HG03521 (cell line): ENCODE results near the gene CAPN13.

ENCODE experiments used
- ATAC-seq: cut with Tn5 transposase; IDR thresholded peaks from one replicate; pipeline ENCODE4 v1.9.1; 2021; ENCODE audit warnings: mild to moderate bottlenecking, moderate library complexity; ENCODE audit not compliant: unreplicated experiment

CAPN13 gene

DNA sequence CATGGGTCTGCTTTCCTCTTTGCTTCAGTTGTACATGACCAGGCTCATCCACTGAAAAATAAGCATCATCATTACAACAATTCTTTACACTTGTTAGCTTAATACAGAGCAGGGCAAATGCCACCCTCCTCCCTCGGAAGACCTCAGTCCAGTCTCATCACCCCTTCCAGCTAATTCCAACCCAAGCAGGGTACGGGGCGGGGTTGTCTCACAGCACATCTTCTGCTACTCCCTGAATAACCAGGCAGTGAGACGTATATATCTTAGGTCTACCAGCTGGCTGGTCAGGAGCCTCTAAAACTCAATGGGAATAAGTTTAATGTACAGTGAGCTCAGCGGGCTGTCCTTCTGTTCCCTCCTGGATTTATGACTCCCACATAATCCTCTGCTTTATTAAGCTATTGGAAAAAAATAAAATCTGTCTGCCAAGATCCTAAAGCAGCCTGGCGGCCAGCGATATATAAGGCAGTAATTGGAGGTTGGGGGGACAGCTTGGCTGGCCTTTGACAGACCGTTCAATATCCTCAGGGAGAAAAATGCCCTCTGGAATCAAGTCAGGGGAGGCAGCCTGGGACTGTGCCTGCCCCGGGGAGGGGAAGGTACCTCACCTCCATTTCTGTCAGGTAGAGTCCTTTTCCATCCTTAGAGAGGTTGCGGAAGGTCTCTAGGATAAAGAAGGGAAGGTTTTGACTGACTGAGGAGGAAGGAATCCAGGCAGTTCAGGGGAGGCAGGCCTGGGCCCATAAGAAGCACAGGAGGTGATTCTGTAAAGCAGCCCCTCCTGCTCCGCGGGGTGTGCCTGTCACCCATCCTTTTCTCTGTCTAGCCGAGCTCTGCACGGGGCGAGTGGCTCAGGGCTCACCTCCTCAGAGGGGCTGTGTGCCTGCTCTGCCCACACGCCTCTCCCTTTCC, 76.3 kb downstream of the CAPN13 start:
- no peak for ATAC-seq

DNA sequence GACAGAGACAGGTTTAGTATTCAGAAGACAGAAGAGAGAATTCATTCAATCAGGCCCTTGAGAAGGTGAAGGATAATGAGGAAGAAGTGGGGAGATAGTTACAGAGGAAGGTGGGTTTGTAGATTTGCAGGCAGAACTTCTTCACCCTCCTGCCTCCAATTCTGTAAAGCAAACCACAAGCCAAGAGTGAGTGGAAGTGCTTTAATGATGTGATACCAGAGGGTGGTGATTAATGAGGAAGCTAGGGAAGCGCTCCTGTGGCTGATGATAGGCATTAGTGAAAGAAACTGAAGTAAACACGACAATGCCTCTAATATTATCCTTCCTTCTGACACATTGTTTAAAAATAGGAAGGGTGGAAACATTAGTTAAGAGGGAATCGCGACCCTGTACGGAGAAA, 78.2 kb downstream of the CAPN13 start:
- no peak for ATAC-seq

DNA sequence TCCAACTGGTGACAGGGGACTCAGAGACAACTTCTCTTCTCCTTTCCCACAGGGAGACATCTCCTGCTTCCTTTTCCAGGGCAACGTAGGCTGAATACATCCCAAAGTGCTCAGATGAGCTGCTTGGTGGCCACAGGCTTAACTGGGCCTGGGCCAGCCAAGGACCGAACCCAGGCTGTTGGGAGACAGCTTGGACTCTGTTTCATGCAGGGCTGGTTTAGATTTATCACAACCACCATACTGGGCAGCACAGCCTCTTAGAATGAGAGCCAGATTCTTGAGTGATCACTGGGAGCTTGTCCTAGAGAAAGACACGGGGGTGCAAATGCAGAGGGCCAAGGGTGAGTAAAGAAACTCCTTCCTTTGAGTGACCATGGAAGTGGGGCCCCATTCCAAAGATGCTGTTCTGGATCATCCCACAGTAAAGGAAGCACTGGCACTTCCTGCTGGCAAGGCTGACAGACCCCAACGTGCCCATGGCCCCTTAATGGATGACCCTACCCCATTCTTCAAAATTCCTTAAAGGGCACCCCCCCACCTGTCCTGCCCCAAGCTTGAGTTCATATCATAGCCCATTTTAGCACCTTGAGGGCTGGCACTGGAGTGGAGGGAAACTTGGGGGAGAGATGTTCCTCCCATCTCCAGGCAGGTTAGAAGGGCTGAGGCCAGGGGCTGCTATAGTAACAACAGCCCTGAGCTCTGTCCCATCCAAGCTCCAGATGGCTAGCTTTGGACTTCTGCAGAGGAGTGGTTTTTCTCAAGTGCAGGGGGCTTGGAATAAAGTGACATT, 84.1 kb downstream of the CAPN13 start:
- ATAC-seq: no peak

DNA sequence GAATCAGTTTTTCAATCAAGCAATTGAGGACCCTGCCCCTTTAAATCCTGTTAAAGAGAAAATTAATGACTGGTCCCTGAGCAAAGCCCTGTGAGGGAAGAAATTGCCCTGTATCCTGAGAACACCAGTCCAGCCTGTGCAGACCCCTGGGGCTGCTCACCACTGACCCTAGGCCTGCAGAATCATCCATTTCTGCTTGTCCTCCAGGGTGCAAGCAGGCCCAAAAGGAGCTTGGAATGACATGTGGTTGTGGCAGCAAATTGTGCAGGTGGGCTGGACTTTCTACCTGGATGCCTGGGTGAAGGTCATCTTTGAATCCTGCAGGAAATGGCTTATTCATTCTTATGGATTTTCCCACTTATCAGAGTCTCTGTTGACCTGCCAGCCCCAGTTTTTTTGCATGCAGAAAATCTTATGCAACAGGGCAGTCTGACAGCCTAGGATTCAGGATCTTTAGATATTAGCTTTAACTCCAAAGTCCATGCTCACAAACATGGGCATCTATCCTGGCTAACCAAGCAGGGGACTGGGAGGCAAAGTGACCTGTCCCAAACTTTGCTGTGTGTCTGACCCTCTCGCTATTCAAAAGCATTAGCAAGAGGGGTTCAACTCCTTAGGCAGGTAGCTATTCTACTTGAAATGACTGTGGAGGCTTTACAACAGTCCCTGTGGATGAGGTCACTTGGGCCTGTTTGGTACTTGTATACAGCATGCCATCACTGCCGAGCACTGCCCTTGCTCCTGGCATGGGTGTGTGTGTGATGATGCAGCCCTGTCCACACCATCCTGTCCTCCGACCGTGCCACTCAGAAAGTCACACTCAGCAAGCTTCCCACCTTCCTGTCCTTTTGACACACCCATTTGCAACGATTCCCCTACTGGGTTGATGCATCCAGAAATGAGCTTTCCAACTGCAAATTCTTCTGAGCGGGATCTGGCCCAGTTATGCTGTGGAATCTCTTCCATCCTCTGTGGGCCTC, 85.3 kb downstream of the CAPN13 start:
- no peak for ATAC-seq

DNA sequence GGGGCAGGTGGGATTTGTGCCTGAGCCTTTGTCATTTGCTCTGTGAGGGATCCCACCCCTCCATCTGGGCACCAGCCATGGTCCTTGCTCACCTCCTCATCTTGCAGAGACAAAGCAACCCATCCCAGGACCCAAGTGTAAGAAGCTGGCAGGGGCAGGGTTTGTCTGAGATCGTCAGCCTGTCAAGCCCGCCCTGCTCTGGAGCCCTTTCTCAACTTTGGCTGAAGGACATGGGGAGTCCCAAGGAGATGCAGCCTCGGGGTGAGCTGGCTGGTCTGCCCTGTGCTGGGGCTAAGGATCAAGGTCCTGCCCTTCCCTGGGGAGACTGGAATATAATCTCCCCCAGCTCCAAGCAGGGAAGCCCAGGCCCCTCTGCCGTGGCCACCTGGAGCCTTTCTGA, 86.0 kb downstream of the CAPN13 start:
- no peak for ATAC-seq

DNA sequence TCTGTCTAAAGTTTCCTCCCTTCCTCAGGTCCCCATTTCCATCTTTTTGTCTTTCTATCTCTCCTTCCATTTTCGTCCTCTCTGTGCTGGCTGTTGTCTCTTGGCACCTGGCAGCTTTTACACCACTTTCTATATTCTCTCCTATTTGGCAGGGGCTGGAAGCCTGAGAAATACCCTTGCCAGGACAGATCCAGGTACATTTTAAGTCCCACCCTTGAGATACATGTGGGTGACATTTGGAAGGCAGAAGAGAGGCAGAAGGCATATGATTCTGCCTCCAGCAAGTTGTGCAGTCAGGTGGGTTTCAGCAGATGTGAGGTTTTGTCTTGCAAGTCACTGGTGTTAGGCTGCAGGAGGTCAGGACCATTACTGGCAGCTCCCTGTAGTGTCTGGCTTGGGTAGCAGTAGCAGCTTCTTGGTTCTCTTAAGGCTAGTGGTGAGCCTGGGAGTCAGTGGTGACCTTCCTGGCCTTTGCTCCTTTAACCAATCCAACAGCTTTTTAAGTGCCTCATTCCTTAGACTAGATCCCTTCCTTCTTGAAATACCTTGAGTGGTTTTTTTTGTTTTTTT, 90.1 kb downstream of the CAPN13 start:
- no peak for ATAC-seq

DNA sequence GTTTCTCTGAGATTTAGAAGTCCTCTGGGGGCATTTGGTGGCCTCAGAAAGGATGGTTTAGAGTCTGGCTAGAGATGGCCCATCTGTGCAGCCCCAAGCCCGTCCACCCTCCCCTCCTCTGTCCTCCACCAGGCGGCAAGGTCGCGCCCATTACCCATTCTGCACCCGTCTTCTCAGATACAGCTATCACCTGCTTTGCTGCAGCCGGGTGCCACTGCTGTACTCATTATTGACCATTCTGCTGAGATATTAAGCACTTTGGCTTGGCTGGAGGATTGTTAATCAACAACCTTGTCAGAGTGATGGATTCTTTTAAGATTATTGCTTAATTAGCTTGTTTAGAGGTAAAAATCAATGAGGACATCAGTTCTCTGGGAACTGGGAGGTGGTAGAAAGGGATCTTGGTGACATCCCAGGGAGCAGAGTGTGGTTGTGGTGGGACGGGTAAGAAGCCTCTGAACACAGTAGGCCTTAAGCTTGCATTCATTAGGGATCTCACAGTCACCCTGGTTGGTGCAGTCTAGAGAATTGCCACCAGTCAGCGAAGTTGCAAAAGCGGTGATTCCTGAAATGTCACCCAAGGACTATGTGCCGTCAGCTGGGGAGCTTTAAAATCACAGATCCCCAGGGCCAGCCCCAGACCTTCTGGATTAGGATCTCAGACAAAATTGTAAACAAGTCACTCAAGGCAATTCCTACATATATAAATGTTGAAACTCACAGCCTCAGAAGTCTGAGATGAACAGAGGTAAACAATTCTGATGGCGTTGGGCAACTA, 90.9 kb downstream of the CAPN13 start:
- no peak for ATAC-seq

DNA sequence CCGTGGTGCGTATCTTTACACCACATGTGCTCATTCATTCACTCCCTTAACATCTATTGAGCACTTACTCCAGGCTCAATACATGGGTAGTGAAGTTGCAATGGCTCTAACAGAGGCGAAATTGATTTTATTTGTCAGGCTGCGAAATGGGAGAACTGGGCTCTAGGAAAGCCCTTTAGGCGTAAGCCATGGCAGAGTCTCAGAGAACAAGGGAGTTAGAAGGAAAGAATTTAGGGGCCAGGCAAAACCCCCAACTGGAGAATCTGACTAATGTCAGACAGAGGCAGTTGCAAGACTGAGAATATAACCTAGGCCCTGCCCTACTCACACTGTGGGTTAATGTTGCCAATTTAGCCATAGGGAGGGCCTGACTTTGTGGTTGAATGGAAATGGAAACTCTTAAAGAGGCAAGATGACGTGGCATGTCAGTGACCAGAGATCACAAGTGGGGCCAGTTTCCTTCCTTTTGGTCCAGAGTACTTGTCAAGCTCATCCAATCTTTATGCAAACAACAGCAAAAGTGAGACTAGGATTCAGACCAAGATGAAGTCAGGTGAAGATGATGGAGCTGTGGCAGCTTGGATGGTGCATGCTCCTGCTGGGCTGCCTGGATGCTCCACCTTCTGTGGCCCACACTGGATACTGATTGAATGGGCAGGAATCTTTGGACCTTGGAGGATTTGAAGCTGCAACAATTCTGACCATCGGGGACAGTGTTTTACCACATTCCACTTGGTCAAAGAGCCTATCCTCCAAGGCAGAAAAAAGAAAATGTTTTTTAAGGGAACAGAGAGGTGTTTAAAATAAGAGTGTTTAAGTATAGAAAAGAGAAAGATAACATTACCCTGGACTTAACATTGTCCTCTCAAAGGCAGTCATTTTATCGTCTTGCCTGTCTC, 92.2 kb downstream of the CAPN13 start:
- no peak for ATAC-seq

DNA sequence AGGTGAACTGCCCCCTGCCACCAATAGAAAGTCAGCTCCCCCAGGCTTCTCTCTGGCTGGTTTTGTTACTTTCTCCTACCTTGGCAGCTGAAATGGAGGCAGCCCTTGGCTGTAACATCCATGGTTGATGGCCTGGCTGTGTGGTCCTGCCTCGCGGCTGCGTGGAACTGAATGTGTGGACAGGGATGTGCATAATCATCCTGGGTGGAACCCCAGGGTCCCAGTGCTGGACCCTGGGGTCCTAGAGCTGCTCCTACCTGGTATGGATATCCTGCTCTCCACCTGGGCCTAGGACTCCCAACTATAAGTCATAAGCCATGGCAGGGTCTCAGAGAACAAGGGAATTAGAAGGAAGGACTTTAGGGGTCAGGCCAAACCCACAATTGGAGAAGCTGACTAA, 93.5 kb downstream of the CAPN13 start:
- no peak for ATAC-seq

DNA sequence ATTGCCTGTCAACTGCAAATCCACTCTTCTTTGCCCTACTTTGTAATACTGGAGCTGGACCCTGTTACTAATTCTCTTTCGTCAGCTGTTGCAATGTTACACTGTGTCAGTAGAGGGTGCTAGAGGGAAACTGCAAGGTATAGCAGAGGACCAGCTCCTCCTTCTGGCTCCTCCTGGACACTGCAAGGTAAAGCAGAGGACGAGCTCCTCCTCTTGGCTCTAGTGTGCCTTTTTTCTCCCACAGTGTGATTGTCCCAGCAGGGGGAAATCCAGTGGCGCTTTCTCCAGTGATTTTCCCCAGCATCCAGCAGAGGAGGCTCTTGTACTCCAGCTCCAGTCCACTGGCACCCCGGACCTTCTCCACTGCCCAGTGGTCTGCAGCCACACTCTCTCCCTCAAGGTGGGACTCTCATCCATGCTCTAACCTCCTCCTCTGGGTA, 95.6 kb downstream of the CAPN13 start:
- peak; percentile 74 for ATAC-seq

DNA sequence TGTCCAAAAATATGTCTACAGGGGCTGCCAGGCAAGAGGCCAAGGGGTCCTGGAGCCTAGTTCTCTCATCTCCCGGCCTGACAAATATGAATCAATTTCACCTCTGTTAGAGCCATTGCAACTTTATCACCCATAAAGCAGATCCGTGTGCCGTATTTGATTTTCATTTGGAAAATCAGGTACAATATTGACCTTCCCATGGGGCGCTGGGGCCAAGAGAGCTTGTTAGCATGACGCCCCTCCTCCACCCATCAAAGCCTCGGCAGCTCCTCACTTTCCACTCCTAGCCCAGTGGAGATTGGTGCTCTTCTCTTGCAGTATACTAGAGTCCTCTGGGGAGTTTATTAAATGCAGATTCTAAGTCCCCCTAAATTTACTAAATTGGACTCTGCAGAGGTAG, 96.8 kb downstream of the CAPN13 start:
- no peak for ATAC-seq

DNA sequence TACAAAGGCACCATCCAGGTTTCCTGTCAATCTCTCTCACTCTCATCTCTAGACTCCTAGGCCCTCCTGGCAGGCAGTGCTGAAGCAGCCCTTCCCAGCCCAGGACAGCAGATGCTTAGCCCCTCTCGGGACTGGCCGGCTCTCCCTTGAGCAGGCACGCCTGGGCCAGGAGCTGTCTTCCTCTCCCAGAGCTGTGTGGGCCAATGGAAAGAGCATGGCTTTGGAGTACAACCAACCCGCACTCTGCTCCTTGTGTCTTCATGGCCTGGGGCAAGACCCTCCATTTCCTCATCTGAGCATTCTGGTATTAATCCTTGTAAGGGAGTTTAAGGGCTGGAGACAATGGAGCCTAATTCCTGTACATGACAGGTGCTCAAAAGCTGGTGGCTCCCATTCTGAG, 97.2 kb downstream of the CAPN13 start:
- no peak for ATAC-seq

DNA sequence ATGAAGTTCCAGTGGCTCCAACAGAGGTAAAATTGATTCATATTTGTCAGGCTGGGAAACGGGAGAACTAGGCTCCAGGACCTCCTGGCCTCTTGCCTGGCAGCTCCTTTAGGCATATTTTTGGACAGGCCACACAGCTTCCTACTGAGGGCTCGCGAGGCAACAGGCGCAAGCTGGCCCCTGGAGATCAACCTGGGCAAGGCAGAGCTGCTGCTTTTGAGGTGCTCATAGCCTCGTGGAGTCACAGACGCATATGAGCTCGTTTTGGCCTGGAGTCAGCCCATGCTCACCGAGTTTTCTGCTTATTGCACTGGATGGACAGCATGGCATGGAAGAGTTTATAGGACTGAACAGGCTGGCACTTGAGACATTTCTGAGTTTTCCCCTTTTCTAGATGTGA, 97.7 kb downstream of the CAPN13 start:
- no peak for ATAC-seq

DNA sequence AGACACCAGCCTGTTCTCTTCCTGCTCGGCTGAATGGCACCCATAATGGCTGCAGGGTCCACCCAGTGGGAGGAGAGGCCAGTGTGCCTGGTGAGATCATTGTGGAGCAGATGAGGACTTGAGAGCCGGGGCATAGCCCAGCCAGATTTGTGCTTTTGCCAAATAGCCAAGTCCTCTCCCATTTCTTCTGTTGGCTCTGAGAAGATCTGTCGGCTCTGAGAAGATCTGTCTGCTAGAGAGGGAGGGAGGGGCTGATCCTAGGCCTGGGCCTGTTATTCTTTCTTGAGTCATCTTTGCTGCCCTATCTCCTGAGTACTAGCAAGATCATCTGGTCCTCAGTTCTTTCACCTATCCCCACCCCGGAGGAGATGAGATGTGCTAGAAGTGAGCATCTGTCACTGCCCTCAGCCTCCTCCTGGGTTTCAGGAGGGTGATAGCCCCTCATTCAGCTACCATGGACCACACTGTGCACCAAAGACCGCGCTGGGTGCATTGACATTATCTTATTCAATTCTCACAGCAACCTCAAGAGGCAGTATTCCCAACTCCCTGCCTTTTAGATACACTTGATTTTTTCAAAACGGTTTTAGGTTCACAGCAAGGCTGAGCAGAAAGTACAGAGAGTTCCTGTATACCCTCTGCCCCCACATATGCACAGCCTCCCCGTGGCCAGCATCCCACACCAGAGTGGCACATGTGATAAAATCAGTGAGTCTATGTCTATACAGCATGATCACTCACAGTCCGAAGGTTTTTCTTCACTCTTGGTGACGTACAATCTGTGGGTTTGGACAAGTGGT, 98.6 kb downstream of the CAPN13 start:
- no peak for ATAC-seq

DNA sequence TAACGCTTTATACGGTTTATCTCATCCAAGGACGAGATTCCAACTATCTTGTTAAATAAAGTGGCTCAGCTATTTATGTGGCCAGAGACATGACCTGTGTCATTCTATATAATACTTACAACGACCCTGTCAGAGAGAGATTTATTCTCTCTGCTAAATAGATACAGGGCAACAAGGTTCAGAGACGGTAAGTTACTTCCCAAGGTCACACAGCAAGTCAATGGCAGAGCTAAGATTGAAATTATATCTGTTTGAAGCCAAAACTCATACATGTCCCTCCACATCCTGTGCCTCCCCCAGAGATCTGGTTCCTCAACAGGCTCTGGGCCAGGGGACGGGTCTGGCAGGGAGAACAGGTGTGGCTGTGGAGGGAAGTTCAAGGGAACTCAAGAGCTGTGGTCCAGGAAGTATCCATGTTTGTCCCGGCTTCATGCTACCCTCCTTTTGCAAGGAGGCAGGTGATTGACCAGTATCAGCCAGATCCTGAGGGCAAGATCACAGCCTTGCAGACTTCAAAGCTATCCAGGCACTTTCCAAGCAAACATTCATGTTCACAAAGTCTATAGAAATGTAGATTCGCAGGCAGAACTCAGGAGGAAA, 99.8 kb downstream of the CAPN13 start:
- ATAC-seq: no peak

DNA sequence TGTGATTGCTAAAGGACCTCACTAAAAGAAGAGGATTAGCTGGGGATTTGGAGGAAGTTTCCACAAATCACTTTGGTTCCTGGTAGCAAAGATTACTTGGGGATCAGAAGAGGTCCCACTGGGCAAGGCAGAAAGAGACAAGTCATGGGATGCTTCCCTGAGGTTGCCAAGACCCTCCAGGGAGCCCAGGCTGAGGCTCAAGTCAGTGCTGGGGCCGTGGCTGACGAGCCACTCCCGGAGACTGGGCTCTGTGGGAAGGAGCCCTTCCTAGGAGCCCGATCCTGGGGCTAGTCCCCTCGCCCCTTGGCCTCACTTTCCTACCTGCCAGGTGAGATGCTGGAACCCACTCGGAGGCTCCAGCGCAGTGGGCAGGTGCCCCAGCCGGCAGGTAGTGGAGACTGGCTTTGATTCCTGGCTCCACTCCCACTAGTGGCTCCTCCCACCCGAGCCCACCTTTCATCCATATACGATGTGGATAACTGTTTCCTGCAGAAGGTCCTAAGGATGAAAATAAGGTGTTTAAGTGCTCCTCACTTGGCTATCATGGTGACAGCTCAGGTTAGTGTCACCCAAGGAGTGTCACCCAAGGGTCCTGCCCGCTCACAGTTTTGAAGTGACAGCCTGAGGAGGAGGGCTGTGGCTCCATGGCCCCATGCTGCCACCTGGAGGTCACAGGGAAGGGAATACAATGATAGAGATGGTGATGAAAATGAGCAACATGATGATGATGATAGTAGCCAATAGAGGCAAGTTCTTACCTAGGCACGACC, 100.5 kb downstream of the CAPN13 start:
- ATAC-seq: no peak
